Tibial nerve (tissue), 4 donors: ENCODE measurements around the gene APOBR. TPM values are rescaled to one million over a fixed set of nuclear protein-coding genes. Genes with fewer than 3 reads are reported as not detected.
A peak's percentile ranks its signal among the peaks of the same experiment; 100 is the strongest.

Source experiments
- DNase-seq, 2 donors: peaks; one replicate each; pipeline ENCODE4 v3.0.0-alpha.2; 2019; ENCODE audit warnings: low spot score in 2 of 2
- H3K27ac ChIP-seq, 4 donors: fragments of 200-600 bp; sonication (generic) in 3 of 4; one replicate each; pipeline ENCODE4 v1.5.1; 2017 to 2019; ENCODE audit warnings: mild to moderate bottlenecking in 1 of 4
- H3K27me3 ChIP-seq, 2 donors: fragments of 200-600 bp; sonication (generic) in 1 of 2; one replicate each; pipeline versions ENCODE4 v1.5.1 to v1.6.0; 2017 to 2019
- H3K36me3 ChIP-seq, 3 donors: fragments of 200-600 bp; sonication (generic); one replicate each; pipeline ENCODE4 v1.5.1; 2018 to 2019
- H3K4me1 ChIP-seq, 4 donors: fragments of 200-600 bp; sonication (generic) in 3 of 4; one replicate each; pipeline ENCODE4 v1.5.1; 2017 to 2019
- H3K4me3 ChIP-seq, 4 donors: fragments of 200-600 bp; sonication (generic) in 3 of 4; one replicate each; pipeline ENCODE4 v1.5.1; 2017 to 2019; ENCODE audit warnings: mild to moderate bottlenecking in 1 of 4, moderate library complexity in 1 of 4
- H3K9me3 ChIP-seq, 4 donors: fragments of 200-600 bp; sonication (generic) in 3 of 4; one replicate each; pipeline ENCODE4 v1.5.1; 2017 to 2019
- CTCF ChIP-seq, 5 experiments: fragments of 200-600 bp in 3 of 5; fragments of 450-650 bp in 2 of 5; sonication (generic) in 3 of 5; IDR thresholded peaks; one replicate each; pipeline ENCODE4 v1.5.1; 2016 to 2019; ENCODE audit warnings: antibody characterized with exemption in 5 of 5, mild to moderate bottlenecking in 3 of 5, moderate library complexity in 2 of 5
- EP300 ChIP-seq, 2 donors: sonication (generic); formaldehyde crosslinking; IDR thresholded peaks; one replicate each; pipeline ENCODE4 v1.6.1; 2017; ENCODE audit warnings: antibody characterized with exemption in 2 of 2, mild to moderate bottlenecking in 1 of 2
- POLR2A ChIP-seq, 2 donors: fragments of 450-650 bp; IDR thresholded peaks; one replicate each; pipeline ENCODE4 v1.6.1; 2017; ENCODE audit warnings: antibody characterized with exemption in 2 of 2, mild to moderate bottlenecking in 2 of 2, moderate library complexity in 2 of 2
- WGBS, 2 donors: methylation state at CpG; one replicate each; pipeline ENCODE4 v1.1.5; 2018; 5-methylcytosine and 5-hydroxymethylcytosine counted together
- total RNA-seq, 4 donors: library from RNA; depleted of rRNA; stranded (reverse); fragments of >200 nt; gene quantifications; one replicate each; pipeline ENCODE4 v1.1.0, GENCODE V29; 2016

Gene APOBR
- total RNA-seq, 4 donors from 2014 or later, result 1.3 to 4.5 (median 1.8) TPM

- no peaks in the 10 kb centered on the region for H3K27me3 ChIP-seq
- 51 to 56% methylated on average over 9 of the region's 9 CpGs for WGBS, 2 donors
- DNase-seq, result peak; percentile 83 to 87
These were observed 37.6 kb downstream of the APOBR start for GRCh38 chr16:28531777-28532744.

GRCh38 chr16:28532940-28533647, 38.7 kb downstream of the APOBR start:
- H3K27ac ChIP-seq, result peak overlapping the region; percentile 56 to 89 (median 77)
- DNase-seq, result no peak
- peaks cover 0 to 4% (median 0%) of the 10 kb centered on the region in 4 donors for H3K9me3 ChIP-seq
- H3K4me3 ChIP-seq, result no peak overlapping the region
- TF ChIP-seq POLR2A (IDR thresholded peaks at IDR 0.05) (no peak), CTCF (IDR thresholded peaks at IDR 0.05) (no peak), EP300 (IDR thresholded peaks at IDR 0.05) (no peak)
- H3K36me3 ChIP-seq, result peaks cover 0 to 13% (median 0%) of the 10 kb centered on the region in 3 donors
- no peaks in the 10 kb centered on the region for H3K27me3 ChIP-seq
- WGBS, 2 donors, result 73 to 79% methylated on average over 5 of the region's 5 CpGs
- peaks cover 0 to 56% (median 4%) of the 10 kb centered on the region in 4 donors for H3K4me1 ChIP-seq

More at GRCh38 chr16:28531777-28532744, 37.6 kb downstream of the APOBR start:
- H3K36me3 ChIP-seq, result peaks cover 0 to 13% (median 0%) of the 10 kb centered on the region in 3 donors
- H3K4me1 ChIP-seq, result peaks cover 0 to 46% (median 4%) of the 10 kb centered on the region in 4 donors
- no peak overlapping the region for H3K4me3 ChIP-seq
- H3K27ac ChIP-seq, result peak overlapping the region; percentile 68 to 89 (median 78)
- peaks cover 0 to 4% (median 0%) of the 10 kb centered on the region in 4 donors for H3K9me3 ChIP-seq
- TF ChIP-seq POLR2A (IDR thresholded peaks at IDR 0.05) (peak in 1 of 2 donors; percentile 58), EP300 (IDR thresholded peaks at IDR 0.05) (peak; percentile 46 to 79), CTCF (IDR thresholded peaks at IDR 0.05) (no peak)

- no peaks in the 10 kb centered on the region for H3K27me3 ChIP-seq
- H3K4me3 ChIP-seq, result no peak overlapping the region
- H3K9me3 ChIP-seq, result peaks cover 0 to 4% (median 0%) of the 10 kb centered on the region in 4 donors
- TF ChIP-seq EP300 (IDR thresholded peaks at IDR 0.05) (peak; percentile 52 to 95), POLR2A (IDR thresholded peaks at IDR 0.05) (no peak), CTCF (IDR thresholded peaks at IDR 0.05) (no peak)
- peak; percentile 70 to 92 for DNase-seq
- H3K4me1 ChIP-seq, result peaks cover 0 to 61% (median 8%) of the 10 kb centered on the region in 4 donors
- H3K36me3 ChIP-seq, result peaks cover 0 to 13% (median 0%) of the 10 kb centered on the region in 3 donors
- peak overlapping the region in 3 of 4 donors; percentile 56 to 89 (median 86) for H3K27ac ChIP-seq
- WGBS, 2 donors, result 65 to 66% methylated on average over 5 of the region's 5 CpGs
These were observed 40.3 kb downstream of the APOBR start for GRCh38 chr16:28534542-28535373.

GRCh38 chr16:28537076-28537475, 42.6 kb downstream of the APOBR start:
- no peak for TF ChIP-seq POLR2A (IDR thresholded peaks at IDR 0.05)
- no peak for TF ChIP-seq CTCF (IDR thresholded peaks at IDR 0.05)
- no peak for TF ChIP-seq EP300 (IDR thresholded peaks at IDR 0.05)

More at GRCh38 chr16:28537076-28537475, 42.6 kb downstream of the APOBR start:
- Histone ChIP-seq H3K9me3 (peaks cover 0 to 4% (median 0%) of the 10 kb centered on the region in 4 donors), H3K4me1 (peaks cover 0 to 60% (median 9%) of the 10 kb centered on the region in 4 donors), H3K36me3 (peaks cover 0 to 13% (median 0%) of the 10 kb centered on the region in 3 donors), H3K27me3 (no peaks in the 10 kb centered on the region), H3K27ac (peak overlapping the region in 3 of 4 donors; percentile 87 to 96 (median 93)), H3K4me3 (peak overlapping the region; percentile 40 to 60 (median 46))
- 51 to 56% methylated on average over 6 of the region's 6 CpGs for WGBS, 2 donors
- DNase-seq, result no peak
